ENCODE measurements around the gene TMEM217.

- TF ChIP-seq CTCF (IDR thresholded peaks at IDR 0.05; ENCODE audit: poor library complexity), result no peak
- TF ChIP-seq EZH2 (IDR thresholded peaks at IDR 0.05; ENCODE audit: borderline replicate concordance), result no peak
Observed at GRCh38 chr6:37277001-37277409, 19.1 kb upstream of the TMEM217 start.

Measured in hepatocyte (in vitro differentiated cells).